NT2/D1 (cell line): ENCODE results near the gene SEC63.

Experiments
- SUZ12 ChIP-seq: IDR thresholded peaks from 2 replicates; pipeline ENCODE4 v1.6.1; 2011; ENCODE audit not compliant: insufficient read length, insufficient read depth; ENCODE audit errors: extremely low read depth
- YY1 ChIP-seq: IDR thresholded peaks from 2 replicates; pipeline ENCODE4 v1.6.1; 2011; ENCODE audit not compliant: insufficient read length, insufficient read depth
- ZNF274 ChIP-seq: IDR thresholded peaks from 2 replicates; pipeline ENCODE4 v1.6.1; 2011; ENCODE audit warnings: mild to moderate bottlenecking, low read depth, low read length

GRCh38 chr6:107871976-107872375 lies 86.0 kb downstream of the SEC63 start:
- TF ChIP-seq ZNF274 (no peak), SUZ12 (no peak), YY1 (no peak)
